ENCODE measurements around the gene LRRC3C. TPM values are rescaled to one million over a fixed set of nuclear protein-coding genes. Genes with fewer than 3 reads are reported as not detected.

LRRC3C gene
- total and polyA plus RNA-seq, 2 donors (not counting 1 experiment from before 2014, with no cell fraction given), result 0.12 TPM; not detected in 1

DNA sequence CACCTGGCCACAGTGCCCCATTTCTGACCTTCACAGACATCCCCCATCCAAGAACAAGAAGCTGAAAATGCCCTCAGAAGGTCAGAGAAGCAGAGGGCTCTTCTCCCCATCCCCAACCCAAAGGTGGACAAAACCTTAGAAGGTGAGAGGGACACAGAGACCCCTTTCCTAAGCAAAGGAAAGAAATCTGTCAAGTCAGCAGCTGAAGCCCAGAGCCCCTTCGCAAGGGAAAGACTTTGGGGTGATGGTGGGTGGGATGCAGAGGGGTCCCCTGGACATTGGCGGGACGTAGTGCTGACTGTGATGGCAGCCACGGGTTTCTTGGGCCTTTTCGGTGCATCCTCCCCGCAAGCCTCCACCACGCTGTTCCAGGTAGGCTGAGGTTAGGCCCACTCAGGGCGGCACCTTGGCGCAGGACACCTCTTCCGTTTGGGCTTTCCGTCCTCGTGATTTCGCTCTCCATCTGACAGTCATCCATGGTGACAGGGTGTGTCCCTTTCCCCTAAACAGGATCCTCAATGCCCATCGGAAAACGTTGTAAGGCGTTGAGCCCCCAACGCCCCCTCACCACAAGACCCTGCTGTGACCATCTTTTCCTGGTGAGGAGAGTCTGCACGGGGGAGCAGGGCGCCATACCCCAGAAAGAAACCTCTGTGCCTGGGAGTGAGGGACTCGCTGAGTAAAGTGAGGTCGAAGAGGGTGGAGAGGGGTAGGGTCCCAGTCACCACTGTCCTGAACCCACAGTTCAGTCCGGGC is 24.6 kb downstream of the LRRC3C start:
- intact Hi-C loops (cut with micrococcal nuclease), result loop anchor here (1.0 to 10.0 kb wide), 4 partner anchors 103 to 263 kb away; partner anchors contain the start of genes MED24, NR1D1 and PGAP3
- ChIA-PET POLR2A (interaction anchor here (0.6 to 1.6 kb wide), 2 partner anchors 29 to 266 kb away, joined by 4 to 5 read pairs; partner anchors contain the start of gene PSMD3), CTCF (no interaction called here)
- Histone ChIP-seq H3K79me2 (ENCODE audit: control insufficient read depth, insufficient read depth, low read length) (no peaks in the 10 kb centered on the region), H3K36me3 (replicated peaks in 1 of 2; ENCODE audit: control extremely low read depth in 1 of 2, control insufficient read depth in 1 of 2, extremely low read depth in 1 of 2, insufficient read depth in 2 of 2, low read length in 1 of 2) (no peaks in the 10 kb centered on the region), H3K27me3 (replicated peaks in 1 of 4; ENCODE audit: control extremely low read depth in 1 of 4, control insufficient read depth in 3 of 4, insufficient read depth in 4 of 4, low read length in 3 of 4) (no peaks in the 10 kb centered on the region), H3K4me2 (replicated peaks; ENCODE audit: low read depth, low read length, poor library complexity, severe bottlenecking) (peak overlapping the region; percentile 99), H3K4me3 (ENCODE audit: control extremely low read depth in 1 of 5, extremely low read depth in 1 of 5, insufficient read depth in 1 of 5, low read depth in 2 of 5, low read length in 4 of 5) (peak overlapping the region in 4 of 5 experiments; percentile 46 to 65 (median 58)), H3K9me3 (ENCODE audit: control extremely low read depth in 1 of 3, control insufficient read depth in 2 of 3, insufficient read depth in 1 of 3, low read length in 2 of 3) (no peaks in the 10 kb centered on the region), H4K20me1 (ENCODE audit: control insufficient read depth, insufficient read depth, low read length, poor library complexity, severe bottlenecking) (no peaks in the 10 kb centered on the region), H2AFZ (ENCODE audit: insufficient read depth, low read depth, low read length, poor library complexity, severe bottlenecking) (peak overlapping the region; percentile 81), H3K27ac (ENCODE audit: low read length in 2 of 2) (peak overlapping the region; percentile 38 to 44), H3K9ac (ENCODE audit: low read length) (peak overlapping the region; percentile 75), H3K4me1 (ENCODE audit: control insufficient read depth in 2 of 2, insufficient read depth in 2 of 2, low read length in 2 of 2) (peaks cover 26 to 40% of the 10 kb centered on the region in 2 donors)
- DNase-seq, result no peak
- ATAC-seq (ENCODE audit: low read depth), result no peak
- H3K27ac Mint-ChIP-seq, result peak overlapping the region; percentile 50
- TF ChIP-seq, protein P1, sequence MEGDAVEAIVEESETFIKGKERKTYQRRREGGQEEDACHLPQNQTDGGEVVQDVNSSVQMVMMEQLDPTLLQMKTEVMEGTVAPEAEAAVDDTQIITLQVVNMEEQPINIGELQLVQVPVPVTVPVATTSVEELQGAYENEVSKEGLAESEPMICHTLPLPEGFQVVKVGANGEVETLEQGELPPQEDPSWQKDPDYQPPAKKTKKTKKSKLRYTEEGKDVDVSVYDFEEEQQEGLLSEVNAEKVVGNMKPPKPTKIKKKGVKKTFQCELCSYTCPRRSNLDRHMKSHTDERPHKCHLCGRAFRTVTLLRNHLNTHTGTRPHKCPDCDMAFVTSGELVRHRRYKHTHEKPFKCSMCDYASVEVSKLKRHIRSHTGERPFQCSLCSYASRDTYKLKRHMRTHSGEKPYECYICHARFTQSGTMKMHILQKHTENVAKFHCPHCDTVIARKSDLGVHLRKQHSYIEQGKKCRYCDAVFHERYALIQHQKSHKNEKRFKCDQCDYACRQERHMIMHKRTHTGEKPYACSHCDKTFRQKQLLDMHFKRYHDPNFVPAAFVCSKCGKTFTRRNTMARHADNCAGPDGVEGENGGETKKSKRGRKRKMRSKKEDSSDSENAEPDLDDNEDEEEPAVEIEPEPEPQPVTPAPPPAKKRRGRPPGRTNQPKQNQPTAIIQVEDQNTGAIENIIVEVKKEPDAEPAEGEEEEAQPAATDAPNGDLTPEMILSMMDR (IDR thresholded peaks at IDR 0.05), result no peak
- TF ChIP-seq EZH2 (IDR thresholded peaks at IDR 0.05; ENCODE audit: borderline replicate concordance, insufficient read depth, low read depth, low read length, poor library complexity, severe bottlenecking), result no peak
- WGBS (ENCODE audit: insufficient coverage), result 61% methylated on average over 10 of the region's 22 CpGs
- H3K27me3 Mint-ChIP-seq, result no peaks in the 10 kb centered on the region
- peaks cover 36% of the 10 kb centered on the region for H3K4me1 Mint-ChIP-seq
- H3K9me3 Mint-ChIP-seq (ENCODE audit: insufficient read depth), result no peaks in the 10 kb centered on the region
- peak overlapping the region; percentile 80 for H3K4me3 Mint-ChIP-seq

All from B cell (primary cell).